HG03045 (cell line): ENCODE results near the gene CHN2.

Source experiments
- ATAC-seq: cut with Tn5 transposase; IDR thresholded peaks from one replicate; pipeline ENCODE4 v1.9.1; 2021; ENCODE audit warnings: mild to moderate bottlenecking, moderate library complexity; ENCODE audit not compliant: unreplicated experiment

CHN2 gene

DNA sequence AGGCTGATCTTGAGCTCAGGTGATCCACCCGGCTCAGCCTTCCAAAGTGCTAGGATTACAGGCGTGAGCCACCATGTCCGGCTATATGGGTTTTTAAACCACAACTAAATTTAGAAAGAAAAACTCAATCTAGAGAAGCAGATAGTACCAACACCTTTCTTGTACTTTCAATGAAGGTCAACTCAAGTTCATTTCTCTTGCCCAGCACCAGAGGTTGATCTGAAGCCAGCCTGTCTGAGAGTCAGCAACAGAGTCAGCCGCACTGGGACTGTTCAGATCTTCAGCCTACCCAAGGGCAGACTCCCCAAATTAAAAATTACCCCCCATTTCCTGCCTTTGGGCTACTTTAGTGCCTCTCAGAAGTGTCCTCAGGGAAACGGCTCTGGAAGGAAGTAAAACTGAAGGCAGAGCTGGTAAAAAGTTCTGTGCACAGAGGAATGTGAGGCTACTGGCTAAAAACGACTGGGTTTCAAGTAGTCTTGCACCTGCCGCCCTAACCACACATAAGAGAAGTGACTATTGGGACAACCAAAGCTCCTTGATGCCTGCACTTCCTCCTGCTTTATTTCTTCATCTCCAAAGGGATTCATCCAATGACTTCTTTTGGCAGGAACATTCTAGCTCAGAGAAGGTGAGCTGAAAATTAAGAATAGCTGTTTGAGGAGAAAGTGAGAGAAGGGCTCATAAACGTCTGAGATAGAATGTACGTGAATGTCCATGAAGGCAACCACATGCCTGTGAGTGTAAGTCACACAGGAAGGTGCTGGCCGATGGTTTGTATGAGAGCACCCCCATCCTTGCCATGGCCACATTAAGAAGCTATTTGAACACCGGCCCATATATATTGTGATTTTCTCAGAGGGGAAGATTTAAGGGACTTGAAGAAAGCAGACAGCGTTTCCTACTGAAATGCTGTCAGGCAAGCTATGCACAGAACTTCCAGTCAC is 226.7 kb downstream of the CHN2 start:
- no peak for ATAC-seq

DNA sequence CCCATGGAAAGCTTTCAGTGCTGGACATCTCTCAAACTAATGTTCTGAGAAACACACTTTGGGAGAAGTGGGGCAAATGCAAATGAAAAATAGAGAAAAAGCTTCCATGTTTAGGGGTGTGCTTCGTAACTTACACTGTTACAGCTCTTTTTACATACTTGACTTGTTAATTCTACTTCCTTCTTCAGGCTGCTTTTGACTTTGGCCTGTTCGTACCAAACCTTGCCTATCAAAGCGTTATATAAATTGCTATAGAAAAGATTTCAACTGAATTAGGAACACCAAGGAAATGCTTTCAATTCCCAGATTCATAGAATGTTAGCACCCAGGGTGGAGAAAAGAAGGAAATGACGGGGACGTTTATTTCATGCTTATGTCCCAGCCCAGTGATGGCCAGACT is 228.3 kb downstream of the CHN2 start:
- ATAC-seq = no peak

DNA sequence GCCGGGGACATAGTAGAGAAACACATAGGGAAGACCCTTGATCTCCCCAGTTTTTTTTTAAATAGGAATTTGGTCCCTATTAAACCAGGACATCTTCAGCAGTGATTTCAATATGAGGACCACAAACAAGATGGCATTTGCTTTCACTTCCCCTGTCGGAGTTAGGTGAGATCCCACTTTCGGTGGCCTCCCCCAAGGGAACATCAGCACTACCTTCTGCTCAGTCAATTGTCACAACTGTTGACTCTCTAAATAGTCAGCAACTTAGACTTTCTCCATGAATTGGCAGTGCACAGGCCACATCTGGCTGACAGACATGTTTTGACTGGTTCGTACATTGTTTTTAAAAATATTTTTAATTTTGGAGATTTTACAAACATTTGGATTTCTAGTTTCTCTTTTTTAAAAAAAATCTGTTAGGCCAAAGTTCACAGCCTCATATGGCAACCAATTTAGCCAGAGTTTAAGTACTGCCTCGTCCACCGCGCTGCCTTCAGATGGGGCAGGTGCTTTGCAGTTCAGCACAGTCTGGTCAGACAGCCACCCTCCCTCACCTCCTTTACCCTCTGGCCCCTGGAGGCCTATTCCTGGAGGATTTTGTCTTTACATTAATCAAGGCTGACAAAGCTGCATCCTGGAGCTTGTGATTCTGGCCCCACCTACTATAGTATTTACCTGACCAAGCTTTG is 229.9 kb downstream of the CHN2 start:
- ATAC-seq = no peak

DNA sequence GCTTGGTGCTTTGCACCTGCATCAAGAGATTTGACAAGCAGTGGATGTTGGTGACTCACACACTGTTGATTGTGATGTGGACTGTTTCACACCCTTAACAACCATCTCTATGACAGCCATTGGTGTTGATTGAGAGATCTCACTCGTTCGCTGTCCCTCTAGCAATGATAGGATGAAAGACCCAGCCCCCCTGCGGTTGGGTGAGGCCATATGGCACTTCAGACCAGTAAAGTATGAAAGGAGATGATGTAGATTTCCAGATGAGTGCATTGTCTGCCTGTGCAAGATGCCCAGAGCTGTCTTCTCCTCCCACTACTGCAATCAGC is 230.4 kb downstream of the CHN2 start:
- no peak for ATAC-seq

DNA sequence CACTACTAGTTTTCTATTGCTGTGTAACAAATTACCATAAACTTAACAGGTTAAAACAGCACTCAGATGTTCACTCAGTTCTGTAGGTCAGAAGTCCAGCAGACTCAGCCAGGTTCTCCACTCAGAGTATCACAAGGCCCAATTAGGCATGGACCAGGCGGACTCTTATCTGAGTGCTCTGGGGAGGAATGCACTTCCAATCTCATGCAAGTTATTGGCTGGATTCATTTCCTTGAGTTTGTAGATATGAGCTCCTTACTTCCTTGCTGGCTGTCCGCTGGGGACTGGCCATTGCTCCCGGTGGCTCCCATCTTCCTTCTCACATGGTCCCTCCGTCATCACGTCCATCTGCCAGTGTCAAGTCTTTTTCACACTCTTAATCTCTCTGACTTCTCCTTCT is 232.0 kb downstream of the CHN2 start:
- ATAC-seq = no peak

DNA sequence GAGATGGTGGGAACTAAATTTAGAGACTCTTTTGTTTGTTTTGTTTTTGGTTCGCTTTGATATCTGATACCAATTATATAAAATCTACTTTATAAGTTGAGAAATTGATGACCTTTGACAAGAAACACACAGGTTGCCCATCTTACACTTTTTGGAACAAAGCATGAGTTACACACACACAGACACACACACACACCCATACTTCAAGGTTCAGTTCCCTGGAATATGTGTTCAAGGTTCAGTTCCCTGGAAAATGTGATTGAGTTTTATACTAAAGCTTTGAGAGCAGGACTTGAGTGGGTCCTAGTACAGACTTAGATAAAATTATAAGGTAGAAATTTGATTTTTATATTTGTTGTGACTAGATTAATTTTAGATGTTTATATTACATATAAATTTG is 234.8 kb downstream of the CHN2 start:
- no peak for ATAC-seq

DNA sequence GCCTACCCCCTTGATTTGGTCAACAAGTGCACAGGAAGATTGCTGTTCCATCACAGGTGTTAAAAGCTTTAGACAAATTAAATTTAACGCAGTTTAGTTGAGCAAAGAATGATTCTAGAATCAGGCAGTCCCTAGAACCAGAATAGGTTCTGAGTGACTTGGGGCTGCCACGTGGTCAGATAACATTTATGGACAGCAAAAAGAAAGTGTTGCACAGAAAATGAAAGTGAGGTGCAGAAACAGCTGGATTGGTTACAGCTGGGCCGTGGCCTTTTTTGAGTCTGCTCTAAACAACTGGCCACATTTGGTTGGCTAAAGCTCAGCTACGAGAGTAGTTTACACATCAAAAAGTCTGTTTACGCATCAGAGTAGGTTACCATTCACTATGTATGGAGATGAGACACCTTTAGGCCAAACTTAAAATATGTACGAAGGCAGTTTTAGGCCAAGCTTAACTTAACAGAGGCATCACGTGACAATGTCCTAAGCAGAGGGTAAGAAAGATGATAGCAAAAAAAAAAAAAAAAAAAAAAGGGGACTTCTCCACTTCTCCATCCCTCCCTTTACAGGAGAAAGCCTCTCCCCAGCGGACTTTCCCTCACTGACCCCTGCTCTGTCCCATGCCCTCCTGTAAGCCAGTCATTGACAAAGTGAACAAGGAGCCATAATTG is 235.8 kb downstream of the CHN2 start:
- ATAC-seq = no peak

DNA sequence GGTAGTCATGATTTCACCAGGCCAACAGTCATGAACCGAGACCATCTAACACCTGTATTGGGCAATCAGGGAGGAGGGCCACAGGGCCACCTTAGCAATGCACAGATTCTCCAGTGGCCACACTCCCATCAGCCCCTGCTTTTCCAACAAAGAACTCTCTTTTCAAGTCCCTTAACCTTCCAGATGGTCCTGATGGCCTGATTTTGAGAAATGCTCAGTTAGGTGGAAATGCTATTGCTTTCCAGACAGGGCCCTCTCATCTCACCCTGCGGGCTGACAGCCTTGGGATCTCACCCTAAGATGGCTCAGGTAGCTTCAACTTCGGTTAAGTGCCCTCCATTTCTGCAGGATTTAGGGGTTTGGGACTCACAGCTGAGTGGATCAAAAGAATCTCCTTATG is 237.1 kb downstream of the CHN2 start:
- ATAC-seq = no peak

DNA sequence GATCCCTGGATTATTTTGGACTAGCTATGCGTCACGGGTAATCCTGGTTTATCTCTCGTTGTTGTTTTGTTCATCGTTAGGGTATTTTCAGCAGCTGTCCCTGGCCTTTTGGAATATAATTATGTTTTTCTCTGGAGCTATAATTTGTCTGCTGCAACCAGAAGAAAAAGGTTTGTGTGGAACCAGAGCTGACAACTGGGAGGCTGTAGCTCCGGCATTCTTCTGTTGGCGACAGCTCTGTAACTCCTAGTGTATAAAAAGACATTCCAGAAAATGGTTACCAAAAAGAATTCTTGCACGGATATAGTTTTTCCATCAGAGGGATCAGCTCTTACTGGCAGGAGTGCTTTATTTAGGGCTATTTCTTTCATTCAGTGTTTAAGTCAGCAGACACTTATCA is 238.1 kb downstream of the CHN2 start:
- ATAC-seq = no peak

DNA sequence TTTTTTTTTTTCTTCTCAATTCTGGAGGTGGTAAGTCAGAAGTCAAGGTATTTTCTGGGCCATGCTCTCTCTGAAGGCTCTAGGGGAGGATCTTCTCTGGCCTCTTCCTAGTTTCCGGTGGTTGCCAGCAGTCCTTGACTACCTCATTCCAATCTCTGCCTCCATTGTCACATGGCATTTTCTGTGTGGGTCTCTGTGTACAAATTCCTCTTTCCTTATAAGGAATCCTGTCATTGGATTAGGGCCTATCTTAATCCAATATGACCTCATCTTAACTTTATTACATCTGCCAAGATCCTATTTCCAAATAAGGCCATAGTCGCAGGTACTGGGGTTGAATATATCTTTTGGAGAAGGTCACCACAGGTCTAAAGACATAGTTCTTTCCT is 239.8 kb downstream of the CHN2 start:
- no peak for ATAC-seq

DNA sequence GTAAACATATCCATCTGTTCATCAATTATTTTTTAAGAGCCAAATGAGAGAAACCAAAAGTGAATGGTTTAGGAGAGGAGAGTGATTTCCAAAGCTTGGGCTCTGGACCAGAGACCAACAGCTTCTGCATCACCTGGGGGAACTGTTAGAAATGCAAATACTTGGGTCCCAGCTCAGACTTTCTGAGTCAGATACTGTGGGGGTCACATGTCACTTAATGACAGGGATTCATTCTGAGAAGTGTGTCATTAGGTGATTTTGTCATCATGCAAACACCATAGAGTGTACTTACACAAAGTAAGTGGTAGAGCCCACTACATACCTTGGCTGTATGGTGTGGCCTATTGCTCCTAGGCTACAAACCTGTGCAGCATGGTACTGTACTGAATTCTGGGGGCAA is 240.6 kb downstream of the CHN2 start:
- ATAC-seq = no peak

DNA sequence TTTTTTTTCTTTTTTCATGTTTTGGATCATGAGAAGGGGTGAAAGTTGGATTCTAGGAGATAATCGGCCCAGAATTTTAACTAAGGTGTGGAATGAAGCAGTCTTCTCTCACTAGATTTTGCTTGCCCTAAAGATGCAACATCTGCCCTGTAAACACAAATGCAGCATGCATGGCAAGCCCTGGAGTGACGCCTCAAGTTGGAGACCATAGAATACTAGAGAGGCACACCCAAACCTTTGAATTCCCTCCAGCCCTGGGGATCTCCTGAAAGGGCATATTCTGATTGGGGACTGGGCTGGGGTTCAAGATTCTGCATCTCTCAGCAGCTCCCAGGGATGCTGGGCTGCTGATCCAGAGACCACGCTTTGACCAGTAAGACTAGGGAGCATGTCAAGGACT is 241.3 kb downstream of the CHN2 start:
- no peak for ATAC-seq

DNA sequence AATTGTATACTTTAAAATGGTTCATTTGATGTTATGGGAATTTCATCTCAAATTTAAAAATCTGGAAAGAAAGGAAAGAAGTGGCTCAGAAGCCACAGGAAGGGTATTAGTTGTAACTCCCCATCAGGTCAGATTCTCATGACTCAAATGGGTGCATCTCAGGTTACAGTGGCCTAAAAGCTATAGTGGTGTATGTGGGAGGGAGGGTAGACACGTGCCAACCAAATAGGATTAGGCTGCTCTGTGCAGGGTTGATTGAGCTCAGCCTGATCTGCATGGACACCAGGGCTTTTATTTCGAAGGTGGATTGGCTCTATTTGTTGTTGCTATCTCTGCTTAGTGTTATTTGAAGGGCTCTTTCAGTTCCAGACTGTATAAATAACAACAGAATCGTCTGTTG is 247.6 kb downstream of the CHN2 start:
- ATAC-seq = no peak

DNA sequence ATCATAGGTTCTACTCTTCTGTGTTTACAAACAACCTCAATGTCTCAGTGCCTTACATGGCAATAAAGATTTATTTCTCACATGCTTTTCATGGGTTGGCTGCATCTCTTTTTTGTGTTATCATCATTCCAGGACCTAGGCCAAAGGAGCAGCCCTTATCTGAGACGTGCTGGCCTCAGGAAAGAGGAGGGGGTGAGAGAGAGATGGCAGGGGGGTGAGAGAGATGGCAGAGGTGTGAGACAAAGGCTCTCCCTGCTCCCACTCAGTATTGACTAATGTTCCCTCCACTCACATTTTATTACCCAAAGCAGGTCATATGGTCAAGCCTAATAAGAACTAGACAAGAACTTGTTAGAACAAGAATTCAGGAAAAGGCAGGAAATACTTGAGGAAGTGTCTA is 249.0 kb downstream of the CHN2 start:
- no peak for ATAC-seq

DNA sequence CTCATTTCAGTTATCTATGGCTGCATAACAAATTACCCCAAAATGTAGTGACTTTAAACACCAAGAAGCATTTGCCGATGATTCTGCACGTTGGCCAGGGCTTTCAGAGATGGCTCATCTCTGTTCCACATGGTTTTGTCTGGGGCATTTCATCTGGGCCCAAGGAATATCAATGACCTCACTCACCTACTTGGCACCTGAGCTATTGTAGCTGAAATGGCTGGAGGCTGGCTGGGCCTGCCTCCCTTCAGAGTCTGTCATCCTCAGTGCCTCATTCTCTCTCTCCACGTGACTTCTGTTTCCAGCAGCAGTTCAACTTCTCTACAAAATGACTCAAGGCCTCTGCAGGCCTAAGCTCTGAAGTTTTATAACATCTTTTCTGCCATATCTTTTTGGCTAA is 249.7 kb downstream of the CHN2 start:
- ATAC-seq = no peak

DNA sequence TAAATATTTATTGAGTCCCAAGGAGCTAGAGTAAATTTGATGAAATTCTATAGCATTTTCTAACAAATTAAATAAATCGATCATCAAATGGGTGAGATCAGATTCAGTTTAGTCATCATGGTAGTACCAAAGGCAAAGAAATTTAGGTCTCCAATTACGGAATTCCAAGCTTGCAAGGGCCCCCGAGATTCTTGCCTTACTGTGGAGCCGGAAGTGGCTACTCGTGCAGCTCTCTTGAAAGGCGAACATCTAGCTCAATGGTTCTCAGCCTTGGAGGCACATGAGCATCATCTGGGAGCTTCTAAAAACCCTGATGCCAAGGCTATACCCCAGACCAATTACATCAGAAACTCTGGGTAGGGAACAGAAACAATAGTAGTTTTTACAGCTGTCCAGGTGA is 251.2 kb downstream of the CHN2 start:
- ATAC-seq = no peak

DNA sequence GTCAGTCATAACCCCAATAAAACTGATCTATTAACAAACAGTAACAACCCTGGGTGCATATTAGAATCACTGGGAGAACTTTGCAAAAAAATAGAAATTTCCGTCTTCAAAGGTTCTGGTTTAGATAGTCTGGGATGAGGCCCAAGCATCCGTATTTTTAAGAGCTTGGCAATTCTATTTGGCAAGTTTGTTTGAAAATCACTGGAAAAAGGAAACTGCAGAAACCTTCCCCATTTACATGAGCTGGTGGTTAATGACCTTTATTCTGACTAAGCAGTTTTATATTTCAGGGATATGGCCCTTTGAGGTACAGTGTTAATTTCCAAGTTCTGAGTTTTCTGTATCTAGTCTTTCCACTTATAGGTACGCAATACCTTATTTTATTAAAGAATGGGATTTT is 253.3 kb downstream of the CHN2 start:
- ATAC-seq = no peak

DNA sequence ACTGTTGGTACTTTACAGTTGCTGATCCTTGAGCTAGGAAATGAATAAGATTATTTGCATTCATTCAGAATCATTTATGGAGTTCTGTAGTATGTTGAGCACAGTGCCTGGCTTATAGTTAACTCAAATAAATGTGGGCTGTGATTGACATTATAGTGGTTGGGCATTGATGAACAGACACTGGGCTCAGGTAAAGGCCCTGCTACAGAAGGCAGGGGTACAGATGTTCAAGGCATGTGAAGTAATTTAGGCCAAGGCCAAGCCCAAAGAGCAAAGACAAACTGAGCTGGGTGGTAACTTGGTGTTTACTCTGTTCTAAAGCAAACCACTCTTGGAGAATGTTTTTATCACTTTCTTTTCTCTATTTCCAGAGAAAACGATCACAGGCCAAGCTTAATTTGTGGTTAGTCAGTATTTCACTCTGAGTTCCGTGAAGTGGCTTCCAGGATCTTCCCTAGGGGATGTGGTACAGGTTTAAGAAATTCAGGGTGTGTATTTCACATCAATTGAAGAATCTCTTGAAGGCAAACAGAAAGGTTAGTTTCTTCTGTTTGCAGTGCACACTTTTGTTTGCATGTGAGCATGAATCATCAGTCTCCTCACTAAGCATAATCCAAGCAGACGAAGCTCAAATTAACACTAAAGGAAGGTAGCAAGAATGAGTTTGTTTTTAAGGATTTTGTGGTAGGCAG is 255.1 kb downstream of the CHN2 start:
- no peak for ATAC-seq

DNA sequence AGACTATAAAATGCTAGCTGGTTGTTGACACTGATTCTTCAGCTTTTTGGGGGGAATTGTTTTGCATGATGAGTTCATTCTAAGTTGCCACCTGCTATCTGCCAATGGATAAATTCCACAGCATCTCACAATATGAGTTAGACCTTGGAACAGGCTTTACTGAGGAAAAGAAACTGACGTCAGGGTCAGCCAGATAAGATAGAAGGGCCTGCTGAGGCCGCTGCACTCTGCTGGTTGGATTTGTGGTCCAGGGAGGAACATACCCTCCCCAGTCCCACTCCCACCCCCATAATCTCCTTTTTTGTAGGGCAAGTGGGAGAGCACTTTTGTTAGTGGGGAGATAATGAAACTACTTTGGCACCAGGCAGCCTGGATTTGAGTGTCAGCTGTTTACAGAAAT is 258.4 kb downstream of the CHN2 start:
- ATAC-seq = no peak

DNA sequence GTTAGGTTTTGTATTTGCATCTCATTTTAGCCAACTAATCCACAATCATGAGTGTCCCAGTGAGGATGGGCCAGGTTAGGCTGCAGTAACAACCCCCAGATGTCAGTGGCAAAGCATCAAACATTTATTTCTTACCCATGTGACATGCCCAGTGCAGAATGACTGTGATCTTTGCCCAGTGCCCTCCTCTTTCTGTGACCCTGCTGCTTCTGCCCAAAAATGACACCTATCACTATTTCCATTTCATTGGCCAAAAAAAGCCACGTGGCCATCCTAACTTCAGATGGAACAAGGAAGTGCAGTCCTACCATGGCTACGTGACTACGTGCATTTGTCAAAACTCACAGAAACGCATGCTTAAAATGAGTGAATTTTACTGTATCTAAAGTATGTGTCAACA is 259.9 kb downstream of the CHN2 start:
- no peak for ATAC-seq

DNA sequence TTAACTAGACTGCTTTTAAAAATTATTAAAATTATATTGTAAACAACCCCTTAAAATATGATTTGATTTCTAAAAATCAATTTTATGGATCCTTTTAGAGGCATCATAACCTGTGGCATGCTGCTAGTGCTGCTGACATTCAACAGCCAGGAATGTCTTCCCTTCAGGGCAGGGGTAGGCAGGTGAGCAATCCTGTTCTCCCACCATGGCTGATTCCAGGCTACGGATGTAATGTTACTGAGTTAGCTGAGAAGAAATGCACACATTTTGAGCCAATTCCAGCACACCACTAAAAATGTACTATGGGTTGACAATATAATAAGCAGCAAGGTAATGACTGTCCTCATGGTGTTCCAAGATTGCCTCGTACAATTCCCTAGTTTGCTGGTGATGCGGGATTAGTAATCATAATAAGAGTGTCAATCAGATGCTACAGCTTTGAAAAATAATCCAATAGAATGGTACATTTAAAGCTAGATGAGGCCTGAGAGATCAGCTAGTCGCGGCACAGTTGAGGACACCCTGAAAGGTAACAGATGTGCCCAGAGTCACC is 260.4 kb downstream of the CHN2 start:
- ATAC-seq = no peak
